ENCODE results near the gene KRTAP5-1.
A peak's percentile ranks its signal among the peaks of the same experiment; 100 is the strongest.

KRTAP5-1 gene

GRCh38 chr11:1559111-1559951 is 25.8 kb downstream of the KRTAP5-1 start:
- peak; percentile 77 for DNase-seq (ENCODE audit: low spot score)

- DNase-seq (ENCODE audit: low spot score): no peak
Observed at GRCh38 chr11:1558775-1559110, 26.3 kb downstream of the KRTAP5-1 start.

- DNase-seq (ENCODE audit: low spot score): no peak
Observed at GRCh38 chr11:1557904-1558774, 26.9 kb downstream of the KRTAP5-1 start.

GRCh38 chr11:1557051-1557884 is 27.8 kb downstream of the KRTAP5-1 start:
- no peak for DNase-seq (ENCODE audit: low spot score)

- no peak for DNase-seq (ENCODE audit: low spot score)
Observed at GRCh38 chr11:1556278-1556902, 28.7 kb downstream of the KRTAP5-1 start.

- DNase-seq (ENCODE audit: low spot score): no peak
Observed at GRCh38 chr11:1555713-1556153, 29.4 kb downstream of the KRTAP5-1 start.

GRCh38 chr11:1554981-1555712 is 29.9 kb downstream of the KRTAP5-1 start:
- no peak for DNase-seq (ENCODE audit: low spot score)

- peak; percentile 72 for DNase-seq (ENCODE audit: low spot score)
Observed at GRCh38 chr11:1553808-1554594, 31.1 kb downstream of the KRTAP5-1 start.

GRCh38 chr11:1549338-1550330 is 35.4 kb downstream of the KRTAP5-1 start:
- no peak for DNase-seq (ENCODE audit: low spot score)

- DNase-seq (ENCODE audit: low spot score): peak; percentile 75
Observed at GRCh38 chr11:1548221-1549070, 36.6 kb downstream of the KRTAP5-1 start.

GRCh38 chr11:1547467-1548098 is 37.5 kb downstream of the KRTAP5-1 start:
- DNase-seq (ENCODE audit: low spot score): no peak

- peak; percentile 95 for DNase-seq (ENCODE audit: low spot score)
Observed at GRCh38 chr11:1546536-1547466, 38.3 kb downstream of the KRTAP5-1 start.

- DNase-seq (ENCODE audit: low spot score): no peak
Observed at GRCh38 chr11:1546077-1546535, 39.0 kb downstream of the KRTAP5-1 start.

GRCh38 chr11:1545432-1545831 is 39.7 kb downstream of the KRTAP5-1 start:
- no peak for DNase-seq (ENCODE audit: low spot score)

- no peak for DNase-seq (ENCODE audit: low spot score)
Observed at GRCh38 chr11:1544536-1544935, 40.5 kb downstream of the KRTAP5-1 start.

GRCh38 chr11:1543606-1544263 is 41.3 kb downstream of the KRTAP5-1 start:
- DNase-seq (ENCODE audit: low spot score): no peak

Data from iPS-NIHi11 (cell line).